Measurements from ENCODE around the gene UBE2O. TPM values are rescaled to one million over a fixed set of nuclear protein-coding genes. Genes with fewer than 3 reads are reported as not detected.
A peak's percentile ranks its signal among the peaks of the same experiment; 100 is the strongest.

The UBE2O gene
- total and polyA plus RNA-seq, 2 donors (not counting 3 experiments of a cell fraction or from before 2014, with no cell fraction given), result 13.9 to 34.1 TPM

DNA sequence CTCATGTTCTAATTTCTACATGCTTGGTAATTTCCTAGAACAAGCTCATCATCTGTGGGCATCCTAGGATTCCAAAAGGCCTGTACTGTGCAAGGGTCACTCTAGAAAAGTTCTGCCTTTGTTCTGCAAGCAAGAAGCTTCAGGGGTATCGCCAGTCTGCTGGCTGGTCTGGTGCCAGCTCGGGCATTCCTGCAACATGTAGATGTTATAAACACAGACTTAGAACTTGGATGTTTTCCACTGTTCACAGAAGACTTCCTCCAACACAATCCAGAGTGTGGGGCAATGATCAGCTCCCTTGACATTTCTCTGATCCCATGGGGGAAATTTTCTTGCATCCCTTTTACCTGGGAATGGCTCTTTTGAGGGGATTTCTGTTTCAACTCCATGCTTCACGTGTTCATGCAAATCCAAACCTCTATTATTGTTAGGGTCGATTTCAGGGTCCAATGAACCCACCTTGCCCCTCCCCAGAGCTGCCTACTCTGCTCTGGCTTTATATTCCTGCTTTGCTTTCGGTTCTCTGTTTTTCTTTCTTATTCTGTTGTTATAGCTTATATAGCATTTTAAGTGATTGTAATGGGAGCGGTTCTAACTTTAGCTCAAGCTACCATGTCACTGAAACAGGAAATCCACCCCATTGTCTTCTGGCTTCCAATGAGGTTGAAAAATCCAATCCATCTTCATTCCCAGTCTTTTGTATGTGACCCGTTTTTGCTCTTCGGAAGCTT, 25.3 kb downstream of the UBE2O start:
- Histone ChIP-seq H3K4me3 (replicated peaks in 1 of 3; ENCODE audit: insufficient read depth in 1 of 3, low read depth in 1 of 3, low read length in 3 of 3) (peak overlapping the region in 1 of 3 experiments; percentile 28), H3K79me2 (ENCODE audit: control insufficient read depth, insufficient read depth, low read length) (peaks cover 22% of the 10 kb centered on the region), H3K27ac (ENCODE audit: insufficient read depth, low read depth, low read length) (peak overlapping the region; percentile 45), H3K9ac (replicated peaks; ENCODE audit: extremely low read depth, insufficient read depth, low read length) (peak overlapping the region; percentile 6), H3K4me1 (ENCODE audit: control insufficient read depth, extremely low read depth, insufficient read depth, low read length) (peaks cover 22% of the 10 kb centered on the region), H3K36me3 (ENCODE audit: control insufficient read depth in 2 of 2, extremely low read depth in 1 of 2, insufficient read depth in 2 of 2, low read length in 2 of 2) (no peaks in the 10 kb centered on the region), H3K4me2 (ENCODE audit: insufficient read depth, low read length) (peak overlapping the region; percentile 70), H3K9me3 (replicated peaks; ENCODE audit: control insufficient read depth, insufficient read depth, low read length) (no peaks in the 10 kb centered on the region), H3K9me1 (replicated peaks; ENCODE audit: control insufficient read depth, extremely low read depth, insufficient read depth, low read length) (no peaks in the 10 kb centered on the region), H2AFZ (ENCODE audit: low read depth, low read length) (no peak overlapping the region), H3K27me3 (ENCODE audit: control insufficient read depth in 2 of 2, insufficient read depth in 2 of 2, low read length in 2 of 2) (no peaks in the 10 kb centered on the region), H4K20me1 (replicated peaks; ENCODE audit: control insufficient read depth, extremely low read depth, insufficient read depth, low read length) (no peaks in the 10 kb centered on the region)
- no peak for TF ChIP-seq MAX (IDR thresholded peaks at IDR 0.05; ENCODE audit: insufficient read depth, insufficient read length)
- no peak for TF ChIP-seq POLR2A (IDR thresholded peaks at IDR 0.05; ENCODE audit: low read depth, low read length)
- no peak for TF ChIP-seq MYC (IDR thresholded peaks at IDR 0.05; ENCODE audit: low read depth, low read length)
- TF ChIP-seq GATA2 (IDR thresholded peaks at IDR 0.05; ENCODE audit: insufficient read depth, insufficient read length, low read depth, low read length), result no peak
- TF ChIP-seq, protein P1, sequence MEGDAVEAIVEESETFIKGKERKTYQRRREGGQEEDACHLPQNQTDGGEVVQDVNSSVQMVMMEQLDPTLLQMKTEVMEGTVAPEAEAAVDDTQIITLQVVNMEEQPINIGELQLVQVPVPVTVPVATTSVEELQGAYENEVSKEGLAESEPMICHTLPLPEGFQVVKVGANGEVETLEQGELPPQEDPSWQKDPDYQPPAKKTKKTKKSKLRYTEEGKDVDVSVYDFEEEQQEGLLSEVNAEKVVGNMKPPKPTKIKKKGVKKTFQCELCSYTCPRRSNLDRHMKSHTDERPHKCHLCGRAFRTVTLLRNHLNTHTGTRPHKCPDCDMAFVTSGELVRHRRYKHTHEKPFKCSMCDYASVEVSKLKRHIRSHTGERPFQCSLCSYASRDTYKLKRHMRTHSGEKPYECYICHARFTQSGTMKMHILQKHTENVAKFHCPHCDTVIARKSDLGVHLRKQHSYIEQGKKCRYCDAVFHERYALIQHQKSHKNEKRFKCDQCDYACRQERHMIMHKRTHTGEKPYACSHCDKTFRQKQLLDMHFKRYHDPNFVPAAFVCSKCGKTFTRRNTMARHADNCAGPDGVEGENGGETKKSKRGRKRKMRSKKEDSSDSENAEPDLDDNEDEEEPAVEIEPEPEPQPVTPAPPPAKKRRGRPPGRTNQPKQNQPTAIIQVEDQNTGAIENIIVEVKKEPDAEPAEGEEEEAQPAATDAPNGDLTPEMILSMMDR (IDR thresholded peaks at IDR 0.05; ENCODE audit: extremely low read depth in 1 of 2, insufficient read depth in 1 of 2, low read depth in 1 of 2, low read length in 2 of 2), result no peak
- no peak for TF ChIP-seq JUN (IDR thresholded peaks at IDR 0.05; ENCODE audit: borderline replicate concordance, insufficient read depth, insufficient read length, low read depth)
- TF ChIP-seq FOS (IDR thresholded peaks at IDR 0.05; ENCODE audit: borderline replicate concordance, insufficient read depth, low read length), result no peak
- no peak for TF ChIP-seq EZH2 (IDR thresholded peaks at IDR 0.05; ENCODE audit: borderline replicate concordance, low read depth, low read length, severe bottlenecking)
- no peak for TF ChIP-seq POLR2AphosphoS5 (IDR thresholded peaks at IDR 0.05; ENCODE audit: insufficient read depth, low read depth, low read length)
- FAIRE-seq (peak; percentile 60), DNase-seq (ENCODE audit: low read depth, low spot score) (peak; percentile 84)
- POLR2A ChIA-PET, result interaction anchor here (0.5 to 0.6 kb wide), 2 partner anchors 45 to 227 kb away, joined by 3 read pairs; no protein-coding TSS in a partner anchor
- BruUV-seq (replicated peaks), result no TSS peak
- CTCF ChIA-PET, result interaction anchor here (1.0 to 3.4 kb wide), 12 partner anchors 10 to 246 kb away, joined by 3 to 25 read pairs (median 6); no protein-coding TSS in a partner anchor
- dilution Hi-C loops (cut with MboI; ENCODE audit: extremely low pct_ligation_motif_present, low sequenced_read_pairs), result loop anchor here (25.0 kb wide), 1 partner anchor 215 kb away; no protein-coding TSS in a partner anchor
- intact Hi-C loops (cut with micrococcal nuclease), result no loop called here
